ENCODE measurements around the gene ENPP4.
"Not testable (repeated sequence)": the region's sequence is repeated elsewhere in the genome, so short reads cannot be mapped to it uniquely, and the experiment has no call there.

Gene ENPP4

GRCh38 chr6:46136831-46137230 lies 7.0 kb downstream of the ENPP4 start:
- ATAC-seq (replicated peaks; ENCODE audit: extremely low read depth, poor library complexity, severe bottlenecking) = no peak
- no peak for DNase-seq (ENCODE audit: low spot score in 2 of 2)
- Mint-ChIP-seq H3K4me3 (no peak overlapping the region), H3K36me3 (ENCODE audit: insufficient read depth) (peaks cover 6% of the 10 kb centered on the region), H3K27ac (ENCODE audit: low read depth) (no peak overlapping the region), H3K27me3 (no peaks in the 10 kb centered on the region), H3K4me1 (peaks cover 67% of the 10 kb centered on the region), H3K9me3 (no peaks in the 10 kb centered on the region)

GRCh38 chr6:46137387-46137786 lies 7.6 kb downstream of the ENPP4 start:
- H3K4me3 Mint-ChIP-seq = no peak overlapping the region
- H3K4me1 Mint-ChIP-seq = peaks cover 67% of the 10 kb centered on the region
- H3K36me3 Mint-ChIP-seq (ENCODE audit: insufficient read depth) = peaks cover 6% of the 10 kb centered on the region
- no peaks in the 10 kb centered on the region for H3K27me3 Mint-ChIP-seq
- no peaks in the 10 kb centered on the region for H3K9me3 Mint-ChIP-seq
- ATAC-seq (replicated peaks; ENCODE audit: extremely low read depth, poor library complexity, severe bottlenecking) = no peak
- no peak for DNase-seq (ENCODE audit: low spot score in 2 of 2)
- no peak overlapping the region for H3K27ac Mint-ChIP-seq (ENCODE audit: low read depth)

GRCh38 chr6:46138281-46138680 lies 8.5 kb downstream of the ENPP4 start:
- DNase-seq (ENCODE audit: low spot score in 2 of 2) (no peak), ATAC-seq (replicated peaks; ENCODE audit: extremely low read depth, poor library complexity, severe bottlenecking) (no peak)
- Mint-ChIP-seq H3K27ac (ENCODE audit: low read depth) (peak overlapping the region; percentile 1), H3K36me3 (ENCODE audit: insufficient read depth) (peaks cover 6% of the 10 kb centered on the region), H3K27me3 (no peaks in the 10 kb centered on the region), H3K9me3 (no peaks in the 10 kb centered on the region), H3K4me1 (peaks cover 60% of the 10 kb centered on the region), H3K4me3 (no peak overlapping the region)

- H3K27me3 Mint-ChIP-seq = no peaks in the 10 kb centered on the region
- ATAC-seq (replicated peaks; ENCODE audit: extremely low read depth, poor library complexity, severe bottlenecking) (no peak), DNase-seq (ENCODE audit: low spot score in 2 of 2) (no peak)
- no peak overlapping the region for H3K27ac Mint-ChIP-seq (ENCODE audit: low read depth)
- peaks cover 12% of the 10 kb centered on the region for H3K36me3 Mint-ChIP-seq (ENCODE audit: insufficient read depth)
- H3K4me1 Mint-ChIP-seq = peaks cover 10% of the 10 kb centered on the region
- H3K4me3 Mint-ChIP-seq = no peak overlapping the region
- no peaks in the 10 kb centered on the region for H3K9me3 Mint-ChIP-seq
Observed at GRCh38 chr6:46144270-46144669, 14.5 kb downstream of the ENPP4 start.

GRCh38 chr6:46149066-46149465 lies 19.3 kb downstream of the ENPP4 start:
- not testable (repeated sequence) for H3K4me1 Mint-ChIP-seq

GRCh38 chr6:46156701-46157100 lies 26.9 kb downstream of the ENPP4 start:
- no peak for DNase-seq (ENCODE audit: low spot score in 2 of 2)
- Mint-ChIP-seq H3K4me1 (no peaks in the 10 kb centered on the region), H3K27ac (ENCODE audit: low read depth) (no peak overlapping the region)

More at GRCh38 chr6:46149066-46149465, 19.3 kb downstream of the ENPP4 start:
- H3K4me3 Mint-ChIP-seq; H3K36me3 Mint-ChIP-seq (ENCODE audit: insufficient read depth); H3K27ac Mint-ChIP-seq (ENCODE audit: low read depth); H3K9me3 Mint-ChIP-seq; DNase-seq (ENCODE audit: low spot score in 2 of 2); H3K27me3 Mint-ChIP-seq; ATAC-seq (replicated peaks; ENCODE audit: extremely low read depth, poor library complexity, severe bottlenecking): not testable (repeated sequence)

GRCh38 chr6:46159229-46159628 lies 29.4 kb downstream of the ENPP4 start:
- no peak for DNase-seq (ENCODE audit: low spot score in 2 of 2)
- H3K27me3 Mint-ChIP-seq = no peaks in the 10 kb centered on the region
- ATAC-seq (replicated peaks; ENCODE audit: extremely low read depth, poor library complexity, severe bottlenecking) = no peak
- H3K4me1 Mint-ChIP-seq = no peaks in the 10 kb centered on the region
- no peaks in the 10 kb centered on the region for H3K9me3 Mint-ChIP-seq
- peaks cover 6% of the 10 kb centered on the region for H3K36me3 Mint-ChIP-seq (ENCODE audit: insufficient read depth)
- H3K27ac Mint-ChIP-seq (ENCODE audit: low read depth) = no peak overlapping the region
- H3K4me3 Mint-ChIP-seq = no peak overlapping the region

More at GRCh38 chr6:46156701-46157100, 26.9 kb downstream of the ENPP4 start:
- H3K36me3 Mint-ChIP-seq (ENCODE audit: insufficient read depth) = peaks cover 6% of the 10 kb centered on the region
- H3K4me3 Mint-ChIP-seq = no peak overlapping the region
- ATAC-seq (replicated peaks; ENCODE audit: extremely low read depth, poor library complexity, severe bottlenecking) = no peak
- no peaks in the 10 kb centered on the region for H3K9me3 Mint-ChIP-seq
- H3K27me3 Mint-ChIP-seq = no peaks in the 10 kb centered on the region

GRCh38 chr6:46160102-46160501 lies 30.3 kb downstream of the ENPP4 start:
- H3K36me3 Mint-ChIP-seq (ENCODE audit: insufficient read depth) = peaks cover 6% of the 10 kb centered on the region
- H3K4me1 Mint-ChIP-seq = peaks cover 1% of the 10 kb centered on the region
- no peak for ATAC-seq (replicated peaks; ENCODE audit: extremely low read depth, poor library complexity, severe bottlenecking)
- DNase-seq (ENCODE audit: low spot score in 2 of 2) = no peak
- no peaks in the 10 kb centered on the region for H3K9me3 Mint-ChIP-seq
- H3K27ac Mint-ChIP-seq (ENCODE audit: low read depth) = no peak overlapping the region
- H3K27me3 Mint-ChIP-seq = no peaks in the 10 kb centered on the region
- H3K4me3 Mint-ChIP-seq = no peak overlapping the region

- Mint-ChIP-seq H3K4me3 (peak within 1 kb of the TSS; percentile 90), H3K9me3 (no peaks in the 10 kb centered on the region), H3K27me3 (no peaks in the 10 kb centered on the region), H3K27ac (ENCODE audit: low read depth) (peak within 1 kb of the TSS; percentile 71), H3K4me1 (peaks cover 49% of the 10 kb centered on the region), H3K36me3 (ENCODE audit: insufficient read depth) (peaks cover 11% of the 10 kb centered on the region)
- ATAC-seq (replicated peaks; ENCODE audit: extremely low read depth, poor library complexity, severe bottlenecking) (peak; percentile 74), DNase-seq (ENCODE audit: low spot score in 2 of 2) (peak; percentile 58 to 61)
Observed at GRCh38 chr6:46170357-46171289, 40.8 kb downstream of the ENPP4 start, which contains the start of gene ENPP5. Gene ENPP5 (minus strand): TSS chr6:46170980. CDS start chr6:46168262, 2,718 bp downstream.

GRCh38 chr6:46172176-46172575 lies 42.4 kb downstream of the ENPP4 start:
- Mint-ChIP-seq H3K4me1 (peaks cover 52% of the 10 kb centered on the region), H3K27ac (ENCODE audit: low read depth) (no peak overlapping the region), H3K27me3 (no peaks in the 10 kb centered on the region), H3K9me3 (no peaks in the 10 kb centered on the region), H3K4me3 (no peak overlapping the region), H3K36me3 (ENCODE audit: insufficient read depth) (peaks cover 11% of the 10 kb centered on the region)
- ATAC-seq (replicated peaks; ENCODE audit: extremely low read depth, poor library complexity, severe bottlenecking) (no peak), DNase-seq (ENCODE audit: low spot score in 2 of 2) (no peak)

GRCh38 chr6:46174904-46175303 lies 45.1 kb downstream of the ENPP4 start:
- H3K4me3 Mint-ChIP-seq = peak overlapping the region; percentile 58
- peaks cover 53% of the 10 kb centered on the region for H3K4me1 Mint-ChIP-seq
- no peaks in the 10 kb centered on the region for H3K27me3 Mint-ChIP-seq
- H3K36me3 Mint-ChIP-seq (ENCODE audit: insufficient read depth) = peaks cover 8% of the 10 kb centered on the region
- ATAC-seq (replicated peaks; ENCODE audit: extremely low read depth, poor library complexity, severe bottlenecking) (peak; percentile 42), DNase-seq (ENCODE audit: low spot score in 2 of 2) (peak in 1 of 2 donors; percentile 19)
- H3K9me3 Mint-ChIP-seq = no peaks in the 10 kb centered on the region
- H3K27ac Mint-ChIP-seq (ENCODE audit: low read depth) = peak overlapping the region; percentile 100

- ATAC-seq (replicated peaks; ENCODE audit: extremely low read depth, poor library complexity, severe bottlenecking) (peak; percentile 88), DNase-seq (ENCODE audit: low spot score in 2 of 2) (peak in 1 of 2 donors; percentile 29)
- Mint-ChIP-seq H3K27ac (ENCODE audit: low read depth) (peak overlapping the region; percentile 100), H3K4me1 (peaks cover 48% of the 10 kb centered on the region), H3K9me3 (no peaks in the 10 kb centered on the region), H3K4me3 (peak overlapping the region; percentile 58), H3K36me3 (ENCODE audit: insufficient read depth) (peaks cover 4% of the 10 kb centered on the region), H3K27me3 (no peaks in the 10 kb centered on the region)
Observed at GRCh38 chr6:46175446-46175845, 45.7 kb downstream of the ENPP4 start.

- Mint-ChIP-seq H3K36me3 (ENCODE audit: insufficient read depth) (peaks cover 4% of the 10 kb centered on the region), H3K4me1 (peaks cover 45% of the 10 kb centered on the region), H3K27ac (ENCODE audit: low read depth) (no peak overlapping the region), H3K9me3 (no peaks in the 10 kb centered on the region), H3K27me3 (no peaks in the 10 kb centered on the region), H3K4me3 (peak overlapping the region; percentile 58)
- ATAC-seq (replicated peaks; ENCODE audit: extremely low read depth, poor library complexity, severe bottlenecking) = no peak
- no peak for DNase-seq (ENCODE audit: low spot score in 2 of 2)
Observed at GRCh38 chr6:46175976-46176375, 46.2 kb downstream of the ENPP4 start.
